GM12801 (cell line): ENCODE measurements around the gene TRIM66.

Source experiments
- TF ChIP-seq, protein P1 (sequence below): IDR thresholded peaks from one replicate; pipeline ENCODE4 v1.5.1; 2011; ENCODE audit warnings: control low read depth; ENCODE audit not compliant: insufficient read length; ENCODE audit errors: extremely low read depth

The TRIM66 gene

DNA sequence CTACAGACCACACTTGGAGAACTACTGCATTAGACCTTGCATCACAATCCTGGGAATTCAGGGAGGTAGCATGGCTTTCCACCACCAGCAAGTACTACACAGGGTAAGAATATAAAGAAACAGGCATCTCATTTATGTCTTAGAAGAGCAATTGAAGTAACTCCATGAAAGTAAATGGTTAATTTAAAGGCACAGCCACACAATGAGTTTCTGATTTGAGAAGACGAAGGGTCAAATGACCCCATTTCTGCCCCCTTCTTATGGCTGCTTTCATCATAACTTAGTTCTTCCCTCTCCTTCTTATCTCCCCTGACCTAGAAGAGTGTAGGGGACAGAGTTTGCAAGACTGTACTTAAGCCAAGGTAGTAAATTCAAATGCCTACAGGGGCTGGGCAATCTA lies 6.0 kb downstream of the TRIM66 start:
- TF ChIP-seq, protein P1, sequence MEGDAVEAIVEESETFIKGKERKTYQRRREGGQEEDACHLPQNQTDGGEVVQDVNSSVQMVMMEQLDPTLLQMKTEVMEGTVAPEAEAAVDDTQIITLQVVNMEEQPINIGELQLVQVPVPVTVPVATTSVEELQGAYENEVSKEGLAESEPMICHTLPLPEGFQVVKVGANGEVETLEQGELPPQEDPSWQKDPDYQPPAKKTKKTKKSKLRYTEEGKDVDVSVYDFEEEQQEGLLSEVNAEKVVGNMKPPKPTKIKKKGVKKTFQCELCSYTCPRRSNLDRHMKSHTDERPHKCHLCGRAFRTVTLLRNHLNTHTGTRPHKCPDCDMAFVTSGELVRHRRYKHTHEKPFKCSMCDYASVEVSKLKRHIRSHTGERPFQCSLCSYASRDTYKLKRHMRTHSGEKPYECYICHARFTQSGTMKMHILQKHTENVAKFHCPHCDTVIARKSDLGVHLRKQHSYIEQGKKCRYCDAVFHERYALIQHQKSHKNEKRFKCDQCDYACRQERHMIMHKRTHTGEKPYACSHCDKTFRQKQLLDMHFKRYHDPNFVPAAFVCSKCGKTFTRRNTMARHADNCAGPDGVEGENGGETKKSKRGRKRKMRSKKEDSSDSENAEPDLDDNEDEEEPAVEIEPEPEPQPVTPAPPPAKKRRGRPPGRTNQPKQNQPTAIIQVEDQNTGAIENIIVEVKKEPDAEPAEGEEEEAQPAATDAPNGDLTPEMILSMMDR, result no peak

DNA sequence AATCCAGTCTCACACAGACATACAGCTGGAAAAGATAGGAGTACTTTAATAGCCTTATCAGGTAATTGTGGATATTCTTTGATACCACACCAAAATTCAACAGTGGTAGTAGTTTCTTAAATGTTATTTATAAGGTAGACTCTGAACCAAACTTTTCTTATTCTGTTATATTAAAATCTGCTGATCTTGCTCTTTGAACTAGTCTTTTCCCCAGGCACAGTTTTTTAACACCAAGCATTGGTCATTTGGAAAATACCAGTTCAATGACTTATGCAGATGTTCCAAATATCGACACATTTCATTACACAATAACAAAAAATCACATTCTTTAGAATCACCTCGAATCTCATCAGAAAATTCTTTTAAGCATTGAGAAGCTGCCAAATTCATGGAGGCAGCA lies 7.6 kb downstream of the TRIM66 start:
- TF ChIP-seq, protein P1, result no peak

DNA sequence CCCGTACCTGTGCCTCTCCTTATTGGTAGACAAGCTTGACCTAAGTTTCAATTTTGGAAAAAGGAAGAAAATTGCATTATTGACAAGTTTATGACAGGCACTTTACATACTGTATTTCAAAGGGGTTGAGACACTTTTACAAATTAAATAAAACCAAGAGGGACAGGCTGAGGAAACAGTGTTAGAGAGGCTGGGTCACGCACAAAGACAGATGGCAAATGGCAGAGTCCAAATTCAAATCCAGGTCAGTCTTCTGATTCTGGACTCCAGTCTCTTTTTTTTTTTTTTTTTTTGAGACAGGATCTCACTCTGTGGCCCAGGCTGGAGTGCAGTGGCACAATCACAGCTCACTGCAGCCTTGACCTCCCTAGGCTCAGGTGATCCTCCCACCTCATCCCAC lies 10.1 kb downstream of the TRIM66 start:
- TF ChIP-seq, protein P1, result no peak

DNA sequence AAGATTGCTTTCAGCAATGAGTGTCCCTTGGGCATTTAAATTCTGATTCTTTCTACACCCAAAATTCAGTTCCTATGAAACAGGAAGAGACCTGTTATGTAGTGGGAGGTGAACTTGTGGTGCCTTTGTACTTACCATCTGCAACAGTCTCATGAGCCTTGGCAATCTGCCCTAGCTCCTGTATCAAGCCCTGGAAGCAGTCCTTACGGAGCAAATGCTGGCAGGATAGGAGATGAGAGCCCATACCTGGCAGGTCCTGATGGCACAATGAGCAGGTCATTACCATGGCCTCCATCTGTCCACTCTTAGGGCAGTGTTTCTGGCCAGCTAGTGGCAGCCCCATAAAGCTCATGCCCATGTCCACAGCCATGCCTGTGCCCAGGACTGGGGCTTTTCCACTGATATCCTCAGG lies 10.8 kb downstream of the TRIM66 start:
- TF ChIP-seq, protein P1, result no peak

DNA sequence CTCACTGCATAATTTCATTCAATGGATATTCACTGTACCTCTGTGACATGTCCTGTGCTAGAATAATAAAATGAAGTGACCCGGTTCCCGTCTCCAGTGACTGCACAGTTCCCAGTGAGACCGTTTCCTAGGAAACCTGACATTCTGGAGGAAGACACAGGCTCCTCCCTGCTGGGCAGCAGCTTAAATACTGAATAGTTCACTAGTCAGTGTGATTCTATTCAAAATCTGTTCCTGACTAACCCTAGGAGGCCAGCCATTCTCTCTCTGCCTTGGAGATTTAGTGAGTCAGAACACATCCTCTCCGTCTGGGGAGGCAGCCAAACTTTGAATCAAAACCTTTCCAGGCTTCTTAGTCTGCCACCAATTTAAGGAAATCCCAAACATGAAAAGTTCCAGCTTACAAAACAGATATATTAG lies 11.3 kb downstream of the TRIM66 start:
- TF ChIP-seq, protein P1, result no peak

DNA sequence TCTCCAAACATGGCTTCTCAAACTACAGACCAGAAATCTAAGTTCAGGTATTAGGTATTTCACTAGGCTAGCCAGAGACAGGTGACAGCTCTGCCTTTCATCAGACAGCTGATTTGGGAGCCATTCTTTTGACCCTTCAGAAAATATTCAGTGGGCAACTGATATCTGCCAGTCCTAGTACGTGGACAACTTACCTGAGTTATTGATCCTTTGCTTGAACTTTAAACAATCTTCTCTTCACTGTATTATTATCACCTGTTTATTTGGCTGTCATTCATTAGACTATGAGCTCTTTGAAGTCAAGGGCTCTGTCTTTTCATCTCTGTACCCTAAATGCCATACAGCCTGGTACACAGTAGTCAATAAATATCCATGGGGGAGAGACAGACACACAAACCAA lies 17.2 kb downstream of the TRIM66 start:
- TF ChIP-seq, protein P1, result no peak

DNA sequence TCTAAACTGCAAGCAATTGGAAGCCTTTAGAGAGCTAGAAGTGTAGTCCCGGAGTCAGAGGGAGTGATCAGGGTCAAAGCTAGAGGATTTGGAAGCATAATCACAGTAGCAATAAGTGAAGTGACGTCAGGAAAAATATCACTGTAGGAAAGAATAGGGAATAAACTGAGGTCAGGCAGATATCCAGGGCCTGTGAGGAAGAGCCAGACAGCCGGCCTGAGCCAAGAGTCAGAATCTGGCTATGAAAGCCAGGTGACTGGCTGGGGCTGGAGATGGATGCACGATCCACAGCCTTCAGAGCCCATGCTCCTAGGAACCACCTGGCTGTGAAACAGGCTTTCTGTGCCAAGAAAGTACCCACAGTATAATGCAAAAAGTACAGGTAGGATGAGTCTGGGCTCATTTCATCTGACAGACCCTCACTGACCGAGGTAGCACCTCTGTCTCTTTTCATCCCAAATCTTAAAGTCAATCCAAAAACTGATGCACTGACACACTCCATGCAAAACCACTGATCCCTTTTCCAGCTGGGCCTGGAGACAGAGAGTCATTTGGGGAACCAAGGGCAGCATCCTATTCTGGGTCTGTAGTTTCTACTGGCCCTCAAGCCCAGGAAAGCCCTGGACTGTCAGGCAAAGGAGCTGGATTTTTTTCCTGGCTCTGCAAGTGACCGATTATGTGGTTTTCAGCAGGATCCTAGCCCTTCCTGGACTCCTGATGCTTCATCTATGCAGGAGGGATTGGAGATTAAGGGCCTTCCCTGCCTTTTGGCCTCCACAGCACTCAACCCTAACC lies 21.3 kb downstream of the TRIM66 start:
- TF ChIP-seq, protein P1, result no peak
